Cerebellar nuclear complex (tissue), 1 donor: ENCODE results near the gene SPP1.
A peak's percentile ranks its signal among the peaks of the same experiment; 100 is the strongest.

Experiments used
- DNase-seq, 2 experiments: peaks; one replicate each; lab custom pipeline; 2025; lab: John Stamatoyannopoulos, UW

The SPP1 gene

GRCh38 chr4:87953826-87954225 lies 21.7 kb upstream of the SPP1 start:
- DNase-seq, result no peak

GRCh38 chr4:87956501-87956900 lies 19.0 kb upstream of the SPP1 start:
- no peak for DNase-seq

DNA sequence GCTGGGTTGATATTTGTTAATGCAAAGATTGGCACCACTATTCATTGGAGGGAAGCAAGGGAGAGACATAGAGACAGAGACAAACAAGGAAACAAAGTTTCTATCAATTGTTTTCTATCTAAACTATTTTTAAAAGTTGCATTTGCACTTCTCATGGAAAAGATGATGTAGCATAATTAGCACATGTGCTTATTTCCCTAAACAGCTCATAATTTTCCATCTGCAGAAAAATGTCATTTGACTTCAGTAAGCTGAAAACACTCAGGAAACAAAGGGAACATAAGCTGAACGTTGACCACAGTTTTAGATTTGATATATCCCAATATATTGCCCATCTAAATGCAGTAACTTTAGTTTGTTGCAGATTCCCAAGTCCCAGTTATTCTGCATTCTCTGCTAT lies 18.5 kb upstream of the SPP1 start:
- no peak for DNase-seq

- no peak for DNase-seq
Measured at GRCh38 chr4:87961993-87962392, 13.5 kb upstream of the SPP1 start.

GRCh38 chr4:87962398-87963146 lies 12.9 kb upstream of the SPP1 start:
- no peak for DNase-seq

- no peak for DNase-seq
Measured at GRCh38 chr4:87965501-87965975, 10.0 kb upstream of the SPP1 start.

- no peak for DNase-seq
Measured at GRCh38 chr4:87966095-87966496, 9.4 kb upstream of the SPP1 start.

GRCh38 chr4:87967193-87967592 lies 8.3 kb upstream of the SPP1 start:
- no peak for DNase-seq

DNA sequence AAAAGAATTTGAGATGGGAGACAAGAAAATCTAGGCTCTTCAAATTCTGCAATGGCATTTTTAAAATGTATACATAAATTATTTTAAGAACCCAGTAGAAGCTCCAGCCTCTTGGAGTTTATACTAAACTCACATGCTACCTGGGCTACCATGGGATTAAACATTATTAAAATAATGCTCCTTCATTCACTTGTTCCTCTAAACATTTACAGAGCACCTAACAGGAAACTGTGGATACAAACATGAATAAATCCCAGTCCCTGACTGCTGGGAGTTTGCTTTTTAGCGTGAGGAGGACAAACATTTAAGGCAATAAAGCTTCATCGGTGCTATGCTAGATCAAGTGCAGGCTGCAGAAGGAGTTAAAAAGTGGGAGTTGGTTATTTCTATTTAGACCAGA lies 5.4 kb upstream of the SPP1 start:
- DNase-seq, result no peak

DNA sequence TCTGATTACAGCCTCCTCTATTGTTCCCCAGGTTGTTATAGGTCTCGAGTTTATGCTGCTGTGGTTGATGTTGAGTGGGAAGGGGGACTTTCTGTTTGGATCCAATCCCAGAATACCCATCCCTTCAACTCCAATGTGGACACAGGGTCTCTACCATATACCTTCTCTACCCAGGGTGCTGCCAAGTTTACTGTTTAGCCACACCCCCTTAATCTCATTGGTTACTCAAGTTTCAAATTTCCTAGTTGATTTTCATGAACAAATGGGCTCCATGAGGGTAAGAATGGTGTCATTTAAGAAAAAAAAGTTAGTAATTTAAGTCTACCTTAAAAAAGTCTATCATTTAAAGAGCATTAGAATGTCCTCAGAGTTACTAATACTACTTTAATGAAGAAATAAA lies 3.6 kb upstream of the SPP1 start:
- DNase-seq, result no peak

- DNase-seq, result no peak
Measured at GRCh38 chr4:87973283-87974169, 2.0 kb upstream of the SPP1 start.

DNA sequence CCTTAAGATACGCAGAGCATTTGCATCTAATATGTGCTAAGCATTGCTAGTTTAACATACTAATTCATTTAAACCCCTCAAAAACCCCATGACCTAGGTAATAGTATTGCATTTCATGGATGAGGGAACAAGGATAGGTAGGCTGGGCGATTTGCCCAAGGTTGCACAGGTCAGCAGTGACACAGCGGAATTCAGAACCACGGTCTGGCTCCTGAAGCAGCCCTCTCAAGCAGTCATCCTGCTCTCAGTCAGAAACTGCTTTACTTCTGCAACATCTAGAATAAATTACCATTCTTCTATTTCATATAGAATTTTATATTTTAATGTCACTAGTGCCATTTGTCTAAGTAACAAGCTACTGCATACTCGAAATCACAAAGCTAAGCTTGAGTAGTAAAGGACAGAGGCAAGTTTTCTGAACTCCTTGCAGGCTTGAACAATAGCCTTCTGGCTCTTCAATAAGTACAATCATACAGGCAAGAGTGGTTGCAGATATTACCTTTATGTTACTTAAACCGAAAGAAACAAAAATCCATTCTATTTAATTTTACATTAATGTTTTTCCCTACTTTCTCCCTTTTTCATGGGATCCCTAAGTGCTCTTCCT lies 555 bp upstream of the SPP1 start:
- DNase-seq, result no peak

- DNase-seq, result no peak
Measured at GRCh38 chr4:87977521-87978278, 2.2 kb downstream of the SPP1 start.

DNA sequence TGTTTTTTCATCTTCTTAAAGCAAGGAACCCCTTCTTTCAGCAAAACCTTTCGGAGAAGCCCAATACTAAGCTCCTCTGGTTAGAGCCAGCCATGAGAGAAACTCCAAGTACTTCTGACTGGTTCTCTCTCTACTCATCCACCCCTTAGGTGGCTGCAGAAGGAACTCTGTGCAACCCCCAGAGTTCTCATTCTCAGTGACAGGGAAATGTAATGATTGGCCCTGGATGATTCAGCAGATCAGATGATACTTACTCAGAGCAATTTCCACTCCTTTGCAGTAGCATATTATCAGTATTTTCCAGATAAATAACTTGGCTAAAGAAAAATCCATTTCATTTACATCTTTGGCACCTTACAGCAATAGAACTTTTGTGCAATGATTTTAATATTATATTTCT lies 3.2 kb downstream of the SPP1 start:
- no peak for DNase-seq

DNA sequence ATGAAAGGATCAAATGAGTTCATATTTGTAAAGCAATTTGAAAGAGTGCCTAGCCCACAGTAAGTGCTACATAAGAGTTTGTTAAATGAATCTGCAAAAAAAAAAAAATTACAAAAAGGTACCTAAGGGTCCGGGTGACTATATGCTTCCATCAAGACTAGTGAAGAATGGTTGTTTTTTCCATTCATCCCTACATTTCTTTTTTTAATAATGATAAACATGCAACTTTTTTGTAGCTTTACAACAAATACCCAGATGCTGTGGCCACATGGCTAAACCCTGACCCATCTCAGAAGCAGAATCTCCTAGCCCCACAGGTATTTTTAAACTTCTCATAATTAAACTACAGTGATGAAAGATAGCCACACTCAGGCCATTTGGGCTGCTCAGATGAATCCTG lies 4.3 kb downstream of the SPP1 start:
- DNase-seq, result no peak

- DNase-seq, result no peak
Measured at GRCh38 chr4:87981486-87981885, 6.0 kb downstream of the SPP1 start.

- no peak for DNase-seq
Measured at GRCh38 chr4:87982036-87982435, 6.5 kb downstream of the SPP1 start.

GRCh38 chr4:87982446-87983010 lies 7.0 kb downstream of the SPP1 start:
- DNase-seq, result no peak

- no peak for DNase-seq
Measured at GRCh38 chr4:87983996-87984395, 8.5 kb downstream of the SPP1 start.

GRCh38 chr4:87985097-87985886 lies 9.8 kb downstream of the SPP1 start:
- peak in 1 of 2 experiments; percentile 39 for DNase-seq

DNA sequence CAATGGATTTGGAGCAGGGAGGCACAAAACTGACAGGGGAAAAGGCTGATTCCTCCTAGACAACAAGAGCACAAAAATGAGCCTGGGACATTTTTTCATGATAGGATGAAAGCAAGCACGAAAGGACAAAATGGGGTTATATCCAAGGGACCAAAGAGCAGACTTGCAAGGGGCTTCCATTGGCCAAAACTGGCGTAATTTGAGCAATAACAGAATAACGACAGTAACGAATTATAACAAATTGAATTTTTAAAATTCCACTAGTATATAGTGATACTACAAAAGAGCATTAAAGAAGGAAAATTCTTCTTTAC lies 10.3 kb downstream of the SPP1 start:
- DNase-seq, result no peak
